ENCODE measurements around the gene PRKCB. TPM values are rescaled to one million over a fixed set of nuclear protein-coding genes. Genes with fewer than 3 reads are reported as not detected.

Gene PRKCB
- polyA plus RNA-seq, 1 donor (not counting 4 experiments of a cell fraction or from before 2014, with no cell fraction given) = 0.18 TPM

DNA sequence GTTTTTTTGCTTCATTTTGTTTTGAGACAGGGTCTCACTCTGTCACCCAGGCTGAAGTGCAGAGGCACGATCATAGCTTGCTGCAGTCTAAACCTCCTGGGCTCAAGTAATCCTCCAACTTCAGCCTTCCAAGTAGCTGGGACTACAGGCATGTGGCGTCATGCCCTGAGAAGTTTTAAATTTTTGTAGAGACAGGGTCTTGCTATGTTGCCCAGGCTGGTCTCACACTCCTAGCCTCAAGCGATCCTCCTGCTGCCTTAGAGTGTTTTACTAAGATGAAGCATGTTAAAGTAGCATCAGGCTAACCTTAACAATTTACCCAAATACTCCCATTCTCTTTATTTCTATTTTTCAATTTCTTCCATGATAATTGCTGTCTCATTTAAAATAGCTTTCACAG is 371.1 kb downstream of the PRKCB start:
- no peak for FAIRE-seq
- no peaks in the 10 kb centered on the region for H3K27me3 ChIP-seq (ENCODE audit: control insufficient read depth, extremely low read depth, insufficient read depth, low read length)
- TF ChIP-seq, protein P1, sequence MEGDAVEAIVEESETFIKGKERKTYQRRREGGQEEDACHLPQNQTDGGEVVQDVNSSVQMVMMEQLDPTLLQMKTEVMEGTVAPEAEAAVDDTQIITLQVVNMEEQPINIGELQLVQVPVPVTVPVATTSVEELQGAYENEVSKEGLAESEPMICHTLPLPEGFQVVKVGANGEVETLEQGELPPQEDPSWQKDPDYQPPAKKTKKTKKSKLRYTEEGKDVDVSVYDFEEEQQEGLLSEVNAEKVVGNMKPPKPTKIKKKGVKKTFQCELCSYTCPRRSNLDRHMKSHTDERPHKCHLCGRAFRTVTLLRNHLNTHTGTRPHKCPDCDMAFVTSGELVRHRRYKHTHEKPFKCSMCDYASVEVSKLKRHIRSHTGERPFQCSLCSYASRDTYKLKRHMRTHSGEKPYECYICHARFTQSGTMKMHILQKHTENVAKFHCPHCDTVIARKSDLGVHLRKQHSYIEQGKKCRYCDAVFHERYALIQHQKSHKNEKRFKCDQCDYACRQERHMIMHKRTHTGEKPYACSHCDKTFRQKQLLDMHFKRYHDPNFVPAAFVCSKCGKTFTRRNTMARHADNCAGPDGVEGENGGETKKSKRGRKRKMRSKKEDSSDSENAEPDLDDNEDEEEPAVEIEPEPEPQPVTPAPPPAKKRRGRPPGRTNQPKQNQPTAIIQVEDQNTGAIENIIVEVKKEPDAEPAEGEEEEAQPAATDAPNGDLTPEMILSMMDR (optimal IDR thresholded peaks at IDR 0.05 in 1 of 3, IDR thresholded peaks at IDR 0.05 in 1 of 3, conservative IDR thresholded peaks at IDR 0.05 in 1 of 3; ENCODE audit: extremely low read depth in 1 of 3, insufficient read depth in 2 of 3, low read length in 3 of 3) = no peak
- no peak for TF ChIP-seq EZH2 (IDR thresholded peaks at IDR 0.05; ENCODE audit: low read length)
- no peak overlapping the region for H2AFZ ChIP-seq (ENCODE audit: control insufficient read depth, low read length)
- H3K4me1 ChIP-seq (ENCODE audit: control insufficient read depth, extremely low read depth, insufficient read depth, low read length) = no peaks in the 10 kb centered on the region
- H3K27ac ChIP-seq (ENCODE audit: control insufficient read depth, insufficient read depth, low read length) = no peak overlapping the region
- H3K9ac ChIP-seq (ENCODE audit: control insufficient read depth, extremely low read depth, insufficient read depth, low read length) = no peak overlapping the region
- no peak overlapping the region for H3K4me2 ChIP-seq (ENCODE audit: control insufficient read depth, extremely low read depth, insufficient read depth, low read depth, low read length)
- DNase-seq (ENCODE audit: low read depth, low spot score) = no peak
- no peaks in the 10 kb centered on the region for H3K9me1 ChIP-seq (ENCODE audit: control insufficient read depth, extremely low read depth, insufficient read depth, low read length)
- no peaks in the 10 kb centered on the region for H4K20me1 ChIP-seq (ENCODE audit: control insufficient read depth, extremely low read depth, insufficient read depth, low read length)
- H3K4me3 ChIP-seq (ENCODE audit: control insufficient read depth in 2 of 3, extremely low read depth in 1 of 3, insufficient read depth in 2 of 3, low read depth in 1 of 3, low read length in 3 of 3) = no peak overlapping the region
- H3K9me3 ChIP-seq (ENCODE audit: control insufficient read depth, low read depth, low read length) = peaks cover 2% of the 10 kb centered on the region
- dilution Hi-C loops (cut with MboI; ENCODE audit: extremely low pct_ligation_motif_present, low sequenced_read_pairs) = no loop called here
- no peaks in the 10 kb centered on the region for H3K79me2 ChIP-seq (ENCODE audit: control insufficient read depth, insufficient read depth, low read length)
- H3K36me3 ChIP-seq (ENCODE audit: control insufficient read depth in 2 of 2, extremely low read depth in 1 of 2, insufficient read depth in 2 of 2, low read length in 2 of 2) = no peaks in the 10 kb centered on the region

DNA sequence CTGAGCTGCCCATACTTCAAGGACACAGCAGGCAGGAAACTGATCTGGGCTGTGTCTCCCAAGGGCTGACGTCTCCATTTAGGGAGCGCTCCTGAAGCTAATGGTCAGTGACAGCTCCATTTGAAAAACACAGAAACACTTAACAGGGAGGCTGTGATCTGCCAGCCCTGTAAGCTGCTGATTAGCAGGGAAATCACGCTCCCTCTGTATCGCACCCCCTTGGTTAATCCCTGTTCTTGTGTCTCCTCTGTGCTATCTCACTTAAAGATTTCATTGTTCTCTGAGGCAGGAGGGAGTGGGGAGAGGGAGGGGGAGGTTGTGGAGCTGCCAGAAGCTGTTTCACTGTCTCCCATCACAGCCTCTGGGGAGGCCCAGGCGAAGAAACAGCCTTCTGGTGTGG is 372.9 kb downstream of the PRKCB start:
- dilution Hi-C loops (cut with MboI; ENCODE audit: extremely low pct_ligation_motif_present, low sequenced_read_pairs) = no loop called here
- Histone ChIP-seq H3K4me1 (ENCODE audit: control insufficient read depth, extremely low read depth, insufficient read depth, low read length) (no peaks in the 10 kb centered on the region), H3K9me3 (ENCODE audit: control insufficient read depth, low read depth, low read length) (peaks cover 2% of the 10 kb centered on the region), H4K20me1 (ENCODE audit: control insufficient read depth, extremely low read depth, insufficient read depth, low read length) (no peaks in the 10 kb centered on the region), H3K79me2 (ENCODE audit: control insufficient read depth, insufficient read depth, low read length) (no peaks in the 10 kb centered on the region), H3K4me2 (ENCODE audit: control insufficient read depth, extremely low read depth, insufficient read depth, low read depth, low read length) (no peak overlapping the region), H3K9ac (ENCODE audit: control insufficient read depth, extremely low read depth, insufficient read depth, low read length) (no peak overlapping the region), H3K27ac (ENCODE audit: control insufficient read depth, insufficient read depth, low read length) (no peak overlapping the region), H3K4me3 (ENCODE audit: control insufficient read depth in 2 of 3, extremely low read depth in 1 of 3, insufficient read depth in 2 of 3, low read depth in 1 of 3, low read length in 3 of 3) (no peak overlapping the region), H3K9me1 (ENCODE audit: control insufficient read depth, extremely low read depth, insufficient read depth, low read length) (no peaks in the 10 kb centered on the region), H2AFZ (ENCODE audit: control insufficient read depth, low read length) (no peak overlapping the region), H3K27me3 (ENCODE audit: control insufficient read depth, extremely low read depth, insufficient read depth, low read length) (no peaks in the 10 kb centered on the region), H3K36me3 (ENCODE audit: control insufficient read depth in 2 of 2, extremely low read depth in 1 of 2, insufficient read depth in 2 of 2, low read length in 2 of 2) (no peaks in the 10 kb centered on the region)
- no peak for FAIRE-seq
- TF ChIP-seq, protein P1 (optimal IDR thresholded peaks at IDR 0.05 in 1 of 3, IDR thresholded peaks at IDR 0.05 in 1 of 3, conservative IDR thresholded peaks at IDR 0.05 in 1 of 3; ENCODE audit: extremely low read depth in 1 of 3, insufficient read depth in 2 of 3, low read length in 3 of 3) = no peak
- TF ChIP-seq EZH2 (IDR thresholded peaks at IDR 0.05; ENCODE audit: low read length) = no peak
- DNase-seq (ENCODE audit: low read depth, low spot score) = no peak

All from keratinocyte (primary cell).